GM18858 (cell line): ENCODE results near the gene TAF9.
"Not testable (repeated sequence)": the region's sequence is repeated elsewhere in the genome, so short reads cannot be mapped to it uniquely, and the experiment has no call there.

ENCODE experiments used
- ATAC-seq: cut with Tn5 transposase; IDR thresholded peaks from one replicate; pipeline ENCODE4 v1.9.1; 2021; ENCODE audit not compliant: unreplicated experiment

TAF9 gene

DNA sequence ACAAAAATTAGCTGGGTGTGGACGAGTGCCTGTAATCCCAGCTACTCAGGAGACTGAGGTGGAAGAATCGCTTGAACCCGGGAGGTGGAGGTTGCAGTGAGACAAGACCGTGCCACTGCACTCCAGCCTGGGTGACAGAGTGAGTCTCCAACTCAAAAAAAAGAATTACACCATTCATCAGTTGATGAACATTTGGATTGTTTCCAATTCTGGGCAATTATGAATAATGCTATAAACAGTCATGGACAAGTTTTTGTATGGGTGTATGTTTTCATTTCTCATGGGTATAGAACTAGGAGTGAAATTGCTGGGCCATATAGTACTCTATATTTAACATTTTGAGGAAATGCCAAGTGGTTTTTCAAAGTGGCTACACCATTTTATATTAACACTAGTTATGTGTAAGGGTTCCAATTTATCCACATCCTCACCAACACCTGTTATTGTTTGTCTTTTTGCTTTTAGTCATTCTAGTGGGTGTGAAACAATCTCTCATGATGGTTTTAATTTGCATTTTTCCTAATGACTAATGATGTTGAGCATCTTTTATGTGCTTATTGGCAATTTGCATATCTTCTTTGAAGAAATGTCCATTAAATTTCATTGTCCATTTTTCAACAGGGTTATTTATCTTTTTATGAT, 27.7 kb downstream of the TAF9 start:
- no peak for ATAC-seq

DNA sequence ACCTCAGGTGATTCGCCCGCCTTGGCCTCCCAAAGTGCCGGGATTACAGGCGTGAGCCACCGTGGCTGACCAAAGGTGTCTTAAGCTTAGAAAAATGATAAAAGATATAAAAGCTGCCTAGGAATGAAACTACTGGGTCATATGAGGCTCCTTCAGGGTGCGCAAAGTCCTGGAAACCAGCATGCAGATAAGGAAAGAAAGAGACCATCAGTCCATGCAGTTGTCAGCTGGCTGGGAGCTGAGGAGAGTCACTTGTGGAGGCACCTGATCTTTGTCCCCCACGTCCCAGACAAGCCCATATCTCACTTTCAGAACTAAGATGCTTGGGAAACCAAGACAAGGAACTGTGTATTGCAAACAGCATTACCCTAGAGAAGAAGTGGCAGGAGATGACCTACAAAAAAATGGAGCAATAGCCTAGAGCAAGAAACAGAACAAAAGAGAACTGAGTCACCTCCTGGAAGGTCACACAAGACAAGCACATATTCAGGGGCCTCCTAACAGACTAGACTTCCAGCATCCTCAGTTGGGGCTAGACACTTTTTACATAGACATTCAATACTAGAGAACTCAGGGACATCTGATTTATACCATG, 33.9 kb downstream of the TAF9 start:
- no peak for ATAC-seq

DNA sequence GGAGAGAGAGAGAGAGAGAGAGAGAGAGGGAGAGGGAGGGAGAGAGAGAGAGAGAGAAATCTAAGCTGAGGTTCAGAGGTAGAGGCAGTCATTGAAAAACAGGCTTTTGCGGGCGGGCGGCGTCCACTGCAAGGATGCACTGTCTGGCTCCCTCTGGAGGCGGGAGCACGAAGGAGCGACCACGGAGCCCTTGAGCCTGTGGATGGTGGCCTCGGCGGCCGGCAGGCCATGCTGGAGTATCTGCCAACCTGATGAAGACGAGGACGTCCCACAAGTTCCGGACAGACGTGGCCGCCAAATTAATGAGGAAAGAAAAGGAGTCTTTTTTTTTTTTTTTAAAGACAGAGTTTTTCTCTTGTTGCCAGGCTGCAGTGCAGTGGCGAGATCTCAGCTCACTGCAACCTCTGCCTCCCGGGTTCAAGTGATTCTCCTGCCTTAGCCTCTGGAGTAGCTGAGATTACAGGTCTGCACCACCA, 34.5 kb downstream of the TAF9 start:
- ATAC-seq = no peak

DNA sequence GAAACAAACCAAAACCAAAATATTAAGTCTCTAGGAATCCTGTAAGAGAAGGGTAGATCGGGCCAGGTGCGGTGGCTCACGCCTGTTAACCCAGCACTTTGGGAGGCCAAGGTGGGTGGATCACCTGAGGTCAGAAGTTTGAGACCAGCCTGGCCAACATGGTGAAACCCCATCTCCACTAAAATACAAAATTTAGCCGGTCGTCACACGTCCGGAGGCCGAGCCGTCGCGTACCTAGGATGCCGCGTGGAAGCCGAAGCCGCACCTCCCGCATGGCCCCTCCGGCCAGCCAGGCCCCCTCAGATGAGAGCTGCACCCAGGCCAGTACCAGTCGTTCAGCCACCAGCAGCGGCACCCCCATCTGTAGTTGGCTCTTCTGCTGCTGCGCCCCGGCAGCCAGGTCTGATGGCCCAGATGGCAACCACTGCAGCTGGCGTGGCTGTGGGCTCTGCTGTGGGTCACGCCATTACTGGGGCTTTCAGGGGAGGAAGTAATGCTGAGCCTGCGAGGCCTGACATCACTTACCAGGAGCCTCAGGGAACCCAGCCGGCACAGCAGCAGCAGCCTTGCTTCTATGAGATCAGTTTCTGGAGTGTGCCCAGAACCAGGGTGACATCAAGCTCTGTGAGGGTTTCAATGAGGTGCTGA, 35.5 kb downstream of the TAF9 start:
- not testable (repeated sequence) for ATAC-seq

DNA sequence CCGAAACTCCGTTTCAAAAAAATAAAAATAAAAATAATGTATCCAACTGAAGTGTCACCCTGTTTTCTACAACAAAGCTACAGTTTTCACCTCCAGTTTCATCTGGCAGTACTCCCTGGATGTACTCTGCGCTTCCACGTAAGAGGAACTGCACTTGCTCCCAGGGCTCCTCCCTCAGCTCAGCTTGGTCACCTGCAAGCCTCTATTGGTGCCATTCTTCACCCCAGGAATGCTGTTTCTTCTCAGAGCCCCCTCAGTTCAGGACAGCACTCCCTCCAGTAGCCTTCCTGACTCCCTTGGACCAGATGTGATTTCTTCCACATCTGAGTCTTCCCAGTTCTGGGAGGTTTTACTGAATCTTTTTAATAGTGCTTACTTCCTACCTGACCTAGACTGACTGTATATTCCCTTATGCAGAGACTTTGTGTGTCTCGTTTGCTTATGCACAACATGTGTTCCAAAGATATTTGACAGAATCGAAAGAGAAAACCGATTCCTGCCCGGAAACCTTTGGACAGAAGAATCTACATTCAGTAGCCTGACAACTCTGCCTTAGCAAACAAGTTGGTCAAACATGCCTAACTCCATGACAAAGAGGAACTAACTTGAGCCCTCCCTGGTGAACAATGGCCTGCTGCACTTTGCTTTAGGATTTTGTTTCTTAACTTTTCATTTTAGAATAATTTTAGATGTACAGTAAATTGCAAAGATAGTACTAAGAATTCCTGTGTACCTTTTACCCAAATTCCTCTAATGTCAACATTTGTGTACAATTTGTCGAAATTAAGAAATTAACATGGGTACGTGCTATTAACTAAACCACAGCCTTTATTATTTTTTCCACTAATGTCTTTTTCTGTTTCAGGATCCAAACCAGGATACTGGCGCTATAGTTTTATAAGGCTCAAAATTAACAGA, 37.5 kb downstream of the TAF9 start:
- no peak for ATAC-seq

- no peak for ATAC-seq
Measured at GRCh38 chr5:69329905-69330489, 39.3 kb downstream of the TAF9 start.

- no peak for ATAC-seq
Measured at GRCh38 chr5:69326365-69326764, 43.0 kb downstream of the TAF9 start.

DNA sequence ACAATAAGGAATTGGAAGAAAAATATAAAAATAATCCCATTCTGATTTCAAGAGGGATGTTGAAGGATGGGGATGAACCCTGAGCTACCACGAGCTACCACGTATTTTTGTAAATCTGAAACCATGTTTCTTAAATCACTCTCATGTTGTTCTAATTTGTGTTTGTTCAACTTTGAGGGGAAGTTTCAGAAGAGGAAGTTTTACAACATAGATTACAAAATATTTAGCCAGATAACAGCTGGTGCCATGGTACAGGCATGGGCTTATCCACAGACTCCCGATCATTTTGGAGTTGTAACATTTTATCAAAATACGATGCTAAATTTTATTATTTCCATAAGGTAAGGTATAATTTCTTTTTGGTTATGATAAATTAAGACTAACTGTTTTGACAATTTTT, 51.9 kb downstream of the TAF9 start:
- no peak for ATAC-seq

GRCh38 chr5:69315972-69316371, 53.3 kb downstream of the TAF9 start:
- ATAC-seq = no peak
